Measurements from ENCODE around the gene ST8SIA2. TPM values are rescaled to one million over a fixed set of nuclear protein-coding genes. Genes with fewer than 3 reads are reported as not detected.

ST8SIA2 gene
- total and polyA plus RNA-seq, 2 experiments from 2014 or later, result 0.87 to 1.1 TPM

DNA sequence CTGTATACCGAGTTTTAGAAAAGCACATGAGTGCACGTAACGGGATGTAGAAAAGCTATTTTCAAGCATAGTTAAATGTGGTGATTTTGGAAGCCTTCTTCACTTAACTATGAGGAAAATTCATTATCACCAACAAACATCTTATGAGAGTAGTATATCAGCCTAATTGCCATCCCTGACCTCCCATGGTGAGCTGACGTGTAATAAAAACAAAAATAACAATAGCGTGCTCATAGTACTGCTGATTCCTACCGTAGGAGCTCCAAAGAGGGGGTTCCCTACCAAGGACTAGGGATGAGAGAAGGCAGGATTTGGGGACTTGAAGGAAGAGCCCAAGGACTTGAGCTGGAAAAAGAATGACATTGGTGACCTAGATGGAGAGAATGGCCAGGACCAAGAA lies 16.9 kb downstream of the ST8SIA2 start:
- Histone ChIP-seq H3K4me3 (no peak overlapping the region), H3K9me2 (replicated peaks; ENCODE audit: insufficient read depth) (no peaks in the 10 kb centered on the region), H2AFZ (no peak overlapping the region), H3K9me3 (ENCODE audit: low read depth) (no peaks in the 10 kb centered on the region), H3K4me1 (ENCODE audit: insufficient read depth) (no peaks in the 10 kb centered on the region), H3K79me2 (no peaks in the 10 kb centered on the region), H3K27me3 (peaks cover 8% of the 10 kb centered on the region), H3K4me2 (no peak overlapping the region), H3K36me3 (replicated peaks; ENCODE audit: insufficient read depth, low read depth) (no peaks in the 10 kb centered on the region), H3K27ac (no peak overlapping the region), H4K20me1 (ENCODE audit: insufficient read depth, poor library complexity, severe bottlenecking) (no peaks in the 10 kb centered on the region)
- no peak for DNase-seq (ENCODE audit: low spot score)
- TF ChIP-seq EZH2 (IDR thresholded peaks at IDR 0.05; ENCODE audit: borderline replicate concordance) (no peak), CTCF (IDR thresholded peaks at IDR 0.05; ENCODE audit: poor library complexity) (no peak), EZH2phosphoT487 (IDR thresholded peaks at IDR 0.05; ENCODE audit: low read depth, severe bottlenecking, unreplicated experiment) (no peak)
- 81% methylated on average over 6 of the region's 6 CpGs for WGBS (ENCODE audit: low lambda C conversion rate, missing lambda C conversion rate)

DNA sequence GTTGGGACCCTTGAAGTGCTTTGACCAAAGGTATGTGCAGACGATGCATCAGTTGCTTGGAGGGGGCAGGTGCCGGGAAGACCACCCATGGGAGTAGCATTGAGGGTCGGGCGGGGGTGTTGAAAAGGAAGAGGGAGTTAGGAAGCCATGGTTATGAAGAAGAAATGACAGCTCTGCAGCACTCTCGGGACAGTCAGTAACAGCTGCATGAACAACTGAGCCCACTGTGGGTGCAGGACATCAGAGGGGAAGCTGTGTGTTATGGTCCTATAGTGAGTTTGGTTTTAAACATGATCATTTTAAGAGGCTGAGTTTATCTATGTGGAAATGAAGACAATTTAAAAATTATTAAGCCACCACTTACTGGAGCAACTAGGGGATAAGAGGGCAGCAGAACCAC lies 17.6 kb downstream of the ST8SIA2 start:
- H3K4me3 ChIP-seq, result no peak overlapping the region
- no peak for DNase-seq (ENCODE audit: low spot score)
- H3K36me3 ChIP-seq (replicated peaks; ENCODE audit: insufficient read depth, low read depth), result no peaks in the 10 kb centered on the region
- H3K4me2 ChIP-seq, result no peak overlapping the region
- no peak for TF ChIP-seq CTCF (IDR thresholded peaks at IDR 0.05; ENCODE audit: poor library complexity)
- no peak for TF ChIP-seq EZH2 (IDR thresholded peaks at IDR 0.05; ENCODE audit: borderline replicate concordance)
- no peak for TF ChIP-seq EZH2phosphoT487 (IDR thresholded peaks at IDR 0.05; ENCODE audit: low read depth, severe bottlenecking, unreplicated experiment)
- no peaks in the 10 kb centered on the region for H3K4me1 ChIP-seq (ENCODE audit: insufficient read depth)
- no peak overlapping the region for H2AFZ ChIP-seq
- no peaks in the 10 kb centered on the region for H3K9me3 ChIP-seq (ENCODE audit: low read depth)
- 93% methylated on average over 5 of the region's 5 CpGs for WGBS (ENCODE audit: low lambda C conversion rate, missing lambda C conversion rate)
- H3K9me2 ChIP-seq (replicated peaks; ENCODE audit: insufficient read depth), result no peaks in the 10 kb centered on the region
- H3K79me2 ChIP-seq, result no peaks in the 10 kb centered on the region
- H4K20me1 ChIP-seq (ENCODE audit: insufficient read depth, poor library complexity, severe bottlenecking), result no peaks in the 10 kb centered on the region
- H3K27ac ChIP-seq, result no peak overlapping the region
- peaks cover 8% of the 10 kb centered on the region for H3K27me3 ChIP-seq

DNA sequence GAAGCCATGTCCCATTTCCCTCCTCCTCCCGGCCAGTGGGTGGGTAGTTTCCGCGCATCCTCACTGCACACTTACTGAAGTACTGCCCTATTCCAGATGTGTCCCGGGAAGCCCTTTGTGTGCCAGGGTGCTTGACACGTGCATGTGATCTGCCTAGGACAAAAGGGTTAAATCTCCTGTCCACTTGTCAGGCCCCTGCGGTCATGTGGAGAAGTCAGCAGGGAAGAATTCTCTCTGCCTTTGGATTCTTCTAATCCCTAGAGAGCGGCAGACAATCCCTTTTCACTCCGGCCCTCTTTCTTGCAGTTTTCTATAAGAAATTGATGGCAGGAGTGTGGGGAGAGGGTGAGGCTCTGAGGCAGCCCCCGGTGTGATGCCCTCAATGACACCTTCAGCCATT lies 19.8 kb downstream of the ST8SIA2 start:
- no peaks in the 10 kb centered on the region for H3K9me2 ChIP-seq (replicated peaks; ENCODE audit: insufficient read depth)
- H3K36me3 ChIP-seq (replicated peaks; ENCODE audit: insufficient read depth, low read depth), result no peaks in the 10 kb centered on the region
- H2AFZ ChIP-seq, result no peak overlapping the region
- no peaks in the 10 kb centered on the region for H3K4me1 ChIP-seq (ENCODE audit: insufficient read depth)
- WGBS (ENCODE audit: low lambda C conversion rate, missing lambda C conversion rate), result 64% methylated on average over 9 of the region's 9 CpGs
- DNase-seq (ENCODE audit: low spot score), result no peak
- TF ChIP-seq EZH2 (IDR thresholded peaks at IDR 0.05; ENCODE audit: borderline replicate concordance) (no peak), EZH2phosphoT487 (IDR thresholded peaks at IDR 0.05; ENCODE audit: low read depth, severe bottlenecking, unreplicated experiment) (no peak), CTCF (IDR thresholded peaks at IDR 0.05; ENCODE audit: poor library complexity) (no peak)
- H4K20me1 ChIP-seq (ENCODE audit: insufficient read depth, poor library complexity, severe bottlenecking), result no peaks in the 10 kb centered on the region
- H3K9me3 ChIP-seq (ENCODE audit: low read depth), result no peaks in the 10 kb centered on the region
- no peaks in the 10 kb centered on the region for H3K79me2 ChIP-seq
- H3K4me3 ChIP-seq, result no peak overlapping the region
- H3K27me3 ChIP-seq, result peaks cover 8% of the 10 kb centered on the region
- no peak overlapping the region for H3K4me2 ChIP-seq
- no peak overlapping the region for H3K27ac ChIP-seq

Data from hepatocyte (in vitro differentiated cells).